ENCODE data around the gene FRMPD1.

- TF ChIP-seq POLR2AphosphoS5 (IDR thresholded peaks at IDR 0.05; ENCODE audit: low read depth, low read length) (no peak), TAF1 (IDR thresholded peaks at IDR 0.05; ENCODE audit: borderline replicate concordance, low read depth, low read length) (no peak)
Observed at GRCh38 chr9:37752642-37753488, 102.1 kb downstream of the FRMPD1 start.

All from GM12892 (cell line).